Tibial nerve (tissue), 4 donors: Measurements from ENCODE around the gene CALM3. TPM values are rescaled to one million over a fixed set of nuclear protein-coding genes. Genes with fewer than 3 reads are reported as not detected.
A peak's percentile ranks its signal among the peaks of the same experiment; 100 is the strongest.

Source experiments
- DNase-seq, 2 donors: peaks; one replicate each; pipeline ENCODE4 v3.0.0-alpha.2; 2019; ENCODE audit warnings: low spot score in 2 of 2
- H3K27ac ChIP-seq, 4 donors: fragments of 200-600 bp; sonication (generic) in 3 of 4; one replicate each; pipeline ENCODE4 v1.5.1; 2017 to 2019; ENCODE audit warnings: mild to moderate bottlenecking in 1 of 4
- H3K27me3 ChIP-seq, 2 donors: fragments of 200-600 bp; sonication (generic) in 1 of 2; one replicate each; pipeline versions ENCODE4 v1.5.1 to v1.6.0; 2017 to 2019
- H3K36me3 ChIP-seq, 3 donors: fragments of 200-600 bp; sonication (generic); one replicate each; pipeline ENCODE4 v1.5.1; 2018 to 2019
- H3K4me1 ChIP-seq, 4 donors: fragments of 200-600 bp; sonication (generic) in 3 of 4; one replicate each; pipeline ENCODE4 v1.5.1; 2017 to 2019
- H3K4me3 ChIP-seq, 4 donors: fragments of 200-600 bp; sonication (generic) in 3 of 4; one replicate each; pipeline ENCODE4 v1.5.1; 2017 to 2019; ENCODE audit warnings: mild to moderate bottlenecking in 1 of 4, moderate library complexity in 1 of 4
- H3K9me3 ChIP-seq, 4 donors: fragments of 200-600 bp; sonication (generic) in 3 of 4; one replicate each; pipeline ENCODE4 v1.5.1; 2017 to 2019
- CTCF ChIP-seq, 5 experiments: fragments of 200-600 bp in 3 of 5; fragments of 450-650 bp in 2 of 5; sonication (generic) in 3 of 5; IDR thresholded peaks; one replicate each; pipeline ENCODE4 v1.5.1; 2016 to 2019; ENCODE audit warnings: antibody characterized with exemption in 5 of 5, mild to moderate bottlenecking in 3 of 5, moderate library complexity in 2 of 5
- EP300 ChIP-seq, 2 donors: sonication (generic); formaldehyde crosslinking; IDR thresholded peaks; one replicate each; pipeline ENCODE4 v1.6.1; 2017; ENCODE audit warnings: antibody characterized with exemption in 2 of 2, mild to moderate bottlenecking in 1 of 2
- POLR2A ChIP-seq, 2 donors: fragments of 450-650 bp; IDR thresholded peaks; one replicate each; pipeline ENCODE4 v1.6.1; 2017; ENCODE audit warnings: antibody characterized with exemption in 2 of 2, mild to moderate bottlenecking in 2 of 2, moderate library complexity in 2 of 2
- WGBS, 2 donors: methylation state at CpG; one replicate each; pipeline ENCODE4 v1.1.5; 2018; 5-methylcytosine and 5-hydroxymethylcytosine counted together
- total RNA-seq, 4 donors: library from RNA; depleted of rRNA; stranded (reverse); fragments of >200 nt; gene quantifications; one replicate each; pipeline ENCODE4 v1.1.0, GENCODE V29; 2016

Gene CALM3
- total RNA-seq, 4 donors from 2014 or later: 123 to 167 (median 137) TPM

GRCh38 chr19:46618670-46619231 is 17.6 kb downstream of the CALM3 start:
- Histone ChIP-seq H3K4me1 (peaks cover 0 to 71% (median 55%) of the 10 kb centered on the region in 4 donors), H3K9me3 (no peaks in the 10 kb centered on the region), H3K36me3 (no peaks in the 10 kb centered on the region), H3K27ac (peak overlapping the region in 3 of 4 donors; percentile 34 to 47 (median 41)), H3K4me3 (no peak overlapping the region), H3K27me3 (no peaks in the 10 kb centered on the region)
- no peak for DNase-seq
- TF ChIP-seq CTCF (IDR thresholded peaks at IDR 0.05): no peak
- TF ChIP-seq POLR2A (IDR thresholded peaks at IDR 0.05): no peak
- TF ChIP-seq EP300 (IDR thresholded peaks at IDR 0.05): peak in 1 of 2 donors; percentile 35
- WGBS, 2 donors: 53 to 58% methylated on average over 9 of the region's 9 CpGs

- 79 to 84% methylated on average over 3 of the region's 3 CpGs for WGBS, 2 donors
- Histone ChIP-seq H3K4me1 (peaks cover 0 to 75% (median 65%) of the 10 kb centered on the region in 4 donors), H3K4me3 (no peak overlapping the region), H3K27ac (peak overlapping the region in 3 of 4 donors; percentile 34 to 70 (median 68)), H3K9me3 (no peaks in the 10 kb centered on the region), H3K36me3 (no peaks in the 10 kb centered on the region), H3K27me3 (no peaks in the 10 kb centered on the region)
- no peak for DNase-seq
- no peak for TF ChIP-seq EP300 (IDR thresholded peaks at IDR 0.05)
- no peak for TF ChIP-seq CTCF (IDR thresholded peaks at IDR 0.05)
- TF ChIP-seq POLR2A (IDR thresholded peaks at IDR 0.05): no peak
These were observed 19.1 kb downstream of the CALM3 start for GRCh38 chr19:46620267-46620666.

- no peak for DNase-seq
- WGBS, 2 donors: 39 to 41% methylated on average over 4 to 6 of the region's 6 CpGs
These were observed 19.6 kb downstream of the CALM3 start for GRCh38 chr19:46620716-46621115.

GRCh38 chr19:46621191-46622117 is 20.3 kb downstream of the CALM3 start:
- H3K36me3 ChIP-seq: no peaks in the 10 kb centered on the region
- H3K27ac ChIP-seq: peak overlapping the region; percentile 2 to 68 (median 62)
- no peaks in the 10 kb centered on the region for H3K9me3 ChIP-seq
- TF ChIP-seq EP300 (IDR thresholded peaks at IDR 0.05) (no peak), CTCF (IDR thresholded peaks at IDR 0.05) (peak in 1 of 5 experiments; percentile 5), POLR2A (IDR thresholded peaks at IDR 0.05) (no peak)
- peaks cover 0 to 81% (median 68%) of the 10 kb centered on the region in 4 donors for H3K4me1 ChIP-seq
- DNase-seq: no peak
- no peak overlapping the region for H3K4me3 ChIP-seq
- no peaks in the 10 kb centered on the region for H3K27me3 ChIP-seq
- WGBS, 2 donors: 55 to 62% methylated on average over 23 to 32 of the region's 32 CpGs

More at GRCh38 chr19:46620716-46621115, 19.6 kb downstream of the CALM3 start:
- H3K9me3 ChIP-seq: no peaks in the 10 kb centered on the region
- H3K4me3 ChIP-seq: no peak overlapping the region
- TF ChIP-seq POLR2A (IDR thresholded peaks at IDR 0.05) (no peak), EP300 (IDR thresholded peaks at IDR 0.05) (no peak), CTCF (IDR thresholded peaks at IDR 0.05) (no peak)
- peaks cover 0 to 80% (median 68%) of the 10 kb centered on the region in 4 donors for H3K4me1 ChIP-seq
- H3K36me3 ChIP-seq: no peaks in the 10 kb centered on the region
- peak overlapping the region; percentile 2 to 68 (median 62) for H3K27ac ChIP-seq
- H3K27me3 ChIP-seq: no peaks in the 10 kb centered on the region

- H3K4me3 ChIP-seq: no peak overlapping the region
- peak overlapping the region in 1 of 4 donors; percentile 63 for H3K27ac ChIP-seq
- no peak for DNase-seq
- WGBS, 2 donors: 64 to 72% methylated on average over 7 of the region's 7 CpGs
- TF ChIP-seq POLR2A (IDR thresholded peaks at IDR 0.05): no peak
- TF ChIP-seq EP300 (IDR thresholded peaks at IDR 0.05): no peak
- TF ChIP-seq CTCF (IDR thresholded peaks at IDR 0.05): no peak
- H3K9me3 ChIP-seq: no peaks in the 10 kb centered on the region
- H3K4me1 ChIP-seq: peaks cover 0 to 79% (median 63%) of the 10 kb centered on the region in 4 donors
- no peaks in the 10 kb centered on the region for H3K27me3 ChIP-seq
- no peaks in the 10 kb centered on the region for H3K36me3 ChIP-seq
These were observed 21.0 kb downstream of the CALM3 start for GRCh38 chr19:46622118-46622446.
